ENCODE data around the gene NUCB2. TPM values are rescaled to one million over a fixed set of nuclear protein-coding genes. Genes with fewer than 3 reads are reported as not detected.
"Not testable (repeated sequence)": the region's sequence is repeated elsewhere in the genome, so short reads cannot be mapped to it uniquely, and the experiment has no call there.

The NUCB2 gene
- total and polyA plus RNA-seq, 12 donors: 78.8 to 175 (median 106) TPM

GRCh38 chr11:17230867-17231851 lies 45.4 kb upstream of the NUCB2 start:
- Histone ChIP-seq H3K9me3 (no peaks in the 10 kb centered on the region), H3K36me3 (no peaks in the 10 kb centered on the region), H3K27ac (no peak overlapping the region), H3K4me1 (peaks cover 0 to 12% (median 0%) of the 10 kb centered on the region in 9 donors), H3K4me3 (no peak overlapping the region), H3K27me3 (no peaks in the 10 kb centered on the region)
- intact Hi-C loops (cut with DNase I): loop anchor here in 7 of 10 donors (5.0 to 10.0 kb wide), 4 partner anchors 121 to 276 kb away; partner anchors contain the start of gene NCR3LG1 (in 1 of the 7)
- 70 to 85% methylated on average over 3 of the region's 3 CpGs for WGBS, 2 donors
- DNase-seq (no peak), ATAC-seq (no peak)
- TF ChIP-seq CTCF (IDR thresholded peaks at IDR 0.05): no peak

GRCh38 chr11:17233101-17233500 lies 43.4 kb upstream of the NUCB2 start:
- Histone ChIP-seq H3K36me3 (no peaks in the 10 kb centered on the region), H3K27me3 (no peaks in the 10 kb centered on the region), H3K4me1 (peaks cover 0 to 12% (median 0%) of the 10 kb centered on the region in 9 donors), H3K4me3 (no peak overlapping the region), H3K9me3 (no peaks in the 10 kb centered on the region), H3K27ac (no peak overlapping the region)
- TF ChIP-seq CTCF (IDR thresholded peaks at IDR 0.05): no peak
- DNase-seq: no peak
- intact Hi-C loops (cut with DNase I): loop anchor here in 7 of 10 donors (5.0 to 10.0 kb wide), 4 partner anchors 119 to 274 kb away; partner anchors contain the start of gene NCR3LG1 (in 1 of the 7)
- ATAC-seq: no peak

- WGBS, 2 donors: 63 to 65% methylated on average over 3 of the region's 3 CpGs
- no peaks in the 10 kb centered on the region for H3K9me3 ChIP-seq
- H3K27ac ChIP-seq: no peak overlapping the region
- no peaks in the 10 kb centered on the region for H3K27me3 ChIP-seq
- intact Hi-C loops (cut with DNase I): loop anchor here in 2 of 10 donors (10.0 kb wide), 1 partner anchor 266 kb away; no protein-coding TSS in a partner anchor
- ATAC-seq (no peak), DNase-seq (no peak)
- no peaks in the 10 kb centered on the region for H3K4me1 ChIP-seq
- H3K36me3 ChIP-seq: no peaks in the 10 kb centered on the region
- TF ChIP-seq CTCF (IDR thresholded peaks at IDR 0.05): no peak
- no peak overlapping the region for H3K4me3 ChIP-seq
Measured at GRCh38 chr11:17238377-17238776, 38.2 kb upstream of the NUCB2 start.

DNA sequence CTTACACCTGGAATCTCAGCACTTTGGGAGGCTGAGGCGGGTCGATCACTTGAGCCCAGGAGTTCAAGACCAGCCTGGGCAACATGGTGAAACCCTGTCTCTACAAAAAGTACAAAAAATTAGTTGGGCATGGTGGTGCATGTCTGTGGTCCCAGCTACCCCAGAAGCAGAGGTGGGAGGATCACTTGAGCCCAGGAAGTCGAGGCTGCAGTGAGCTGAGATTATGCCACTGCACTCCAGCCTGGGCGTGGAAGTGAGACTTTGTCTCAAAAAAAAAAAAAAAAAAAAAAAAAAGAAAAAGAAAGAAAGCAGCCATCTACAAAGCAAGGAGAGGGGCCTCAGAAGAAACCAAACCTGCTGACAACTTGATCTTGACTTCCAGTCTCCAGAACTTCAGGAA lies 36.6 kb upstream of the NUCB2 start:
- H3K36me3 ChIP-seq, ATAC-seq, H3K4me3 ChIP-seq, DNase-seq, H3K4me1 ChIP-seq, H3K9me3 ChIP-seq, H3K27ac ChIP-seq, H3K27me3 ChIP-seq: not testable (repeated sequence)
- intact Hi-C loops (cut with DNase I): loop anchor here in 2 of 10 donors (10.0 kb wide), 1 partner anchor 265 kb away; no protein-coding TSS in a partner anchor
- 84 to 89% methylated on average over 4 of the region's 4 CpGs for WGBS, 2 donors

DNA sequence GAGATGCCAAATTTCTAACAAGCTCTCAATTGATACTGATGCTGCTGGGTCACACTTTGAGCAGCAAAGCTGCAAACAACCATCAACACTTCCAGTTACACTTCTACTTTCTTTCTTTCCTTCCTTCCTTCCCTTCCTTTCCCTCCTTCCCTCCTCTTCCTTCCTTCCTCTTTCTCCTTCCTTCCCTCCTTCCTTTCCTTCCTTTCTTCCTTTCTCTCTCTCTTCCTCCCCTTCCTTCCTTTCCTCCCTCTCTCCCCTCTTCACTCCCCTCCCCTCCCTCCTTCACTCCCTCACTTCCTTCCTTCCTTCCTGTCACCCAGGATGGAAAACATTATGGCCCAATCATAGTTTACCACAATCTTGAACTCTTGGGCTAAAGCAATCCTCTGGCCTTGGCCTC lies 35.8 kb upstream of the NUCB2 start:
- DNase-seq: no peak
- TF ChIP-seq CTCF (IDR thresholded peaks at IDR 0.05): no peak
- Histone ChIP-seq H3K27me3 (no peaks in the 10 kb centered on the region), H3K36me3 (no peaks in the 10 kb centered on the region), H3K9me3 (no peaks in the 10 kb centered on the region), H3K4me1 (no peaks in the 10 kb centered on the region), H3K27ac (no peak overlapping the region), H3K4me3 (no peak overlapping the region)
- intact Hi-C loops (cut with DNase I): no loop called here
- ATAC-seq: no peak

- ATAC-seq; H3K4me1 ChIP-seq; H3K27ac ChIP-seq; DNase-seq; H3K36me3 ChIP-seq; H3K9me3 ChIP-seq; H3K4me3 ChIP-seq; H3K27me3 ChIP-seq; intact Hi-C loops (cut with DNase I): not testable (repeated sequence)
- WGBS, 2 donors: 93 to 96% methylated on average over 2 of the region's 4 CpGs
Measured at GRCh38 chr11:17242954-17243353, 33.6 kb upstream of the NUCB2 start.

Data from heart right ventricle (tissue), 16 donors.